ENCODE data around the gene CCNO.

GRCh38 chr5:55211184-55211874 is 22.1 kb downstream of the CCNO start:
- TF ChIP-seq EP300 (IDR thresholded peaks at IDR 0.05): no peak
- TF ChIP-seq POLR2A (IDR thresholded peaks at IDR 0.05): no peak

Measured in sigmoid colon (tissue), 4 donors.